K562 (cell line): ENCODE results near the gene POC1B. TPM values are rescaled to one million over a fixed set of nuclear protein-coding genes. Genes with fewer than 3 reads are reported as not detected.

Experiments used
- HIVEP1 ChIP-seq: fragments of 250-450 bp; sonication (Bioruptor Pico); IDR thresholded peaks from 2 replicates; pipeline ENCODE4 v1.4.0; 2020; ENCODE audit warnings: mild to moderate bottlenecking
- SOX6 ChIP-seq: fragments of 450-650 bp; IDR thresholded peaks from 2 replicates; pipeline ENCODE4 v1.6.1; 2014; ENCODE audit warnings: mild to moderate bottlenecking
- polyA plus RNA-seq, 8 experiments: library from polyadenylated mRNA; depleted of rRNA in 4 of 8; stranded (reverse) in 5 of 8; unstranded in 3 of 8; fragments of >200 nt; fragmentation: Nextera tagmentation in 2 of 8; fragmentation: Illumina TruSeq in 1 of 8; extraction: Ambion mirVana in 2 of 8; extraction: Trizol in 1 of 8; gene quantifications; 2 replicates each; pipeline versions ENCODE4 v1.2.1 to v1.2.3, GENCODE V29; 2011 to 2014; ENCODE audit warnings: inconsistent platforms in 1 of 8, missing spikeins in 1 of 8
- total RNA-seq, 7 experiments: library from RNA; depleted of rRNA in 6 of 7; stranded (reverse); fragments of >200 nt in 6 of 7; fragmentation: Illumina TruSeq in 2 of 7; extraction: Trizol in 2 of 7; gene quantifications; 2 replicates each; pipeline versions ENCODE4 v1.2.1 to v1.2.3, GENCODE V29; 2011 to 2021; ENCODE audit warnings: low replicate concordance in 1 of 7
- TF ChIP-seq, protein P1 (sequence below): fragments of 450-650 bp; IDR thresholded peaks from 2 replicates; pipeline ENCODE4 v1.6.1; 2016; ENCODE audit warnings: low read depth
- TF ChIP-seq, protein P2 (sequence below): fragments of 250-450 bp; sonication (Bioruptor Pico); IDR thresholded peaks from 2 replicates; pipeline ENCODE4 v1.5.0; 2021

The POC1B gene
- total and polyA plus RNA-seq, 9 of the 15 experiments (the other 6 are each of a cell fraction or from before 2014, with no cell fraction given) = 4.5 to 16.1 (median 10.4) TPM

DNA sequence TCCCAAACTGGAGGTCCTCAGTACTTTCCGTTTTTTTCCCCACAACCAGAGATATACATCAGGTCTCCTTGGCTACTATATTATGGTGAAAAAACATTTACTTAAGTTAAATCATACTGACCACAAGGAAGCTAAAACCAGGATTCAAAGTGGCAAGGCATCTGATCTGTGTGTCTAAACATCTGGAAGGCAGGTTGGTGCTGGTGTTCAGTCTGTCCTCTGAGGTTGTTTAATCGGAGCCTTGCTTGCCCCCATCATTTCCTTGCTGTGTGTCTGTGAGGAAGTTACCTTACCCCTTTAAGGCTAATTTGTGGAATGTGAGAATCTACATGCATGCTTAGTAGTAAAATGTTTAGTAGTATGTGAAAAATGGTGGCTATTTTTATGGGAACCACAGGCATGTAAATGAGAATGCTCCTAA is 76.9 kb downstream of the POC1B start (continued):
- TF ChIP-seq, protein P1, sequence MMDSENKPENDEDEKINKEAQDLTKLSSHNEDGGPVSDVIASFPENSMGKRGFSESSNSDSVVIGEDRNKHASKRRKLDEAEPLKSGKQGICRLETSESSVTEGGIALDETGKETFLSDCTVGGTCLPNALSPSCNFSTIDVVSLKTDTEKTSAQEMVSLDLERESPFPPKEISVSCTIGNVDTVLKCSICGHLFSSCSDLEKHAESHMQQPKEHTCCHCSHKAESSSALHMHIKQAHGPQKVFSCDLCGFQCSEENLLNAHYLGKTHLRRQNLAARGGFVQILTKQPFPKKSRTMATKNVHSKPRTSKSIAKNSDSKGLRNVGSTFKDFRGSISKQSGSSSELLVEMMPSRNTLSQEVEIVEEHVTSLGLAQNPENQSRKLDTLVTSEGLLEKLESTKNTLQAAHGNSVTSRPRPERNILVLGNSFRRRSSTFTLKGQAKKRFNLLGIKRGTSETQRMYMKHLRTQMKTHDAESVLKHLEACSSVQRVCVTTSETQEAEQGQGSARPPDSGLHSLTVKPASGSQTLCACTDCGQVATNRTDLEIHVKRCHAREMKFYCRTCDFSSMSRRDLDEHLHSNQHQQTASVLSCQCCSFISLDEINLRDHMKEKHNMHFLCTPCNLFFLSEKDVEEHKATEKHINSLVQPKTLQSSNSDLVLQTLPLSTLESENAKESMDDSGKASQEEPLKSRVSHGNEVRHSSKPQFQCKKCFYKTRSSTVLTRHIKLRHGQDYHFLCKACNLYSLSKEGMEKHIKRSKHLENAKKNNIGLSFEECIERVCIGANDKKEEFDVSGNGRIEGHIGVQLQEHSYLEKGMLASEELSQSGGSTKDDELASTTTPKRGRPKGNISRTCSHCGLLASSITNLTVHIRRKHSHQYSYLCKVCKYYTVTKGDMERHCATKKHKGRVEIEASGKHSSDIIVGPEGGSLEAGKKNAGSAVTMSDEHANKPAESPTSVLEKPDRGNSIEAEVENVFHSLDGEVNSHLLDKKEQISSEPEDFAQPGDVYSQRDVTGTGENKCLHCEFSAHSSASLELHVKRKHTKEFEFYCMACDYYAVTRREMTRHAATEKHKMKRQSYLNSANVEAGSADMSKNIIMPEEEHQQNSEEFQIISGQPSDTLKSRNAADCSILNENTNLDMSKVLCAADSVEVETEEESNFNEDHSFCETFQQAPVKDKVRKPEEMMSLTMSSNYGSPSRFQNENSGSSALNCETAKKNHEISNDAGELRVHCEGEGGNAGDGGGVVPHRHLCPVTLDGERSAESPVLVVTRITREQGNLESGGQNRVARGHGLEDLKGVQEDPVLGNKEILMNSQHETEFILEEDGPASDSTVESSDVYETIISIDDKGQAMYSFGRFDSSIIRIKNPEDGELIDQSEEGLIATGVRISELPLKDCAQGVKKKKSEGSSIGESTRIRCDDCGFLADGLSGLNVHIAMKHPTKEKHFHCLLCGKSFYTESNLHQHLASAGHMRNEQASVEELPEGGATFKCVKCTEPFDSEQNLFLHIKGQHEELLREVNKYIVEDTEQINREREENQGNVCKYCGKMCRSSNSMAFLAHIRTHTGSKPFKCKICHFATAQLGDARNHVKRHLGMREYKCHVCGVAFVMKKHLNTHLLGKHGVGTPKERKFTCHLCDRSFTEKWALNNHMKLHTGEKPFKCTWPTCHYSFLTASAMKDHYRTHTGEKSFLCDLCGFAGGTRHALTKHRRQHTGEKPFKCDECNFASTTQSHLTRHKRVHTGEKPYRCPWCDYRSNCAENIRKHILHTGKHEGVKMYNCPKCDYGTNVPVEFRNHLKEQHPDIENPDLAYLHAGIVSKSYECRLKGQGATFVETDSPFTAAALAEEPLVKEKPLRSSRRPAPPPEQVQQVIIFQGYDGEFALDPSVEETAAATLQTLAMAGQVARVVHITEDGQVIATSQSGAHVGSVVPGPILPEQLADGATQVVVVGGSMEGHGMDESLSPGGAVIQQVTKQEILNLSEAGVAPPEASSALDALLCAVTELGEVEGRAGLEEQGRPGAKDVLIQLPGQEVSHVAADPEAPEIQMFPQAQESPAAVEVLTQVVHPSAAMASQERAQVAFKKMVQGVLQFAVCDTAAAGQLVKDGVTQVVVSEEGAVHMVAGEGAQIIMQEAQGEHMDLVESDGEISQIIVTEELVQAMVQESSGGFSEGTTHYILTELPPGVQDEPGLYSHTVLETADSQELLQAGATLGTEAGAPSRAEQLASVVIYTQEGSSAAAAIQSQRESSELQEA = no peak
- TF ChIP-seq, protein P2, sequence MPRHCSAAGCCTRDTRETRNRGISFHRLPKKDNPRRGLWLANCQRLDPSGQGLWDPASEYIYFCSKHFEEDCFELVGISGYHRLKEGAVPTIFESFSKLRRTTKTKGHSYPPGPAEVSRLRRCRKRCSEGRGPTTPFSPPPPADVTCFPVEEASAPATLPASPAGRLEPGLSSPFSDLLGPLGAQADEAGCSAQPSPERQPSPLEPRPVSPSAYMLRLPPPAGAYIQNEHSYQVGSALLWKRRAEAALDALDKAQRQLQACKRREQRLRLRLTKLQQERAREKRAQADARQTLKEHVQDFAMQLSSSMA (CRISPR knock-in tag) = no peak
- TF ChIP-seq SOX6 (no peak), HIVEP1 (CRISPR knock-in tag) (no peak)
